ENCODE results near the gene EFNB1. TPM values are rescaled to one million over a fixed set of nuclear protein-coding genes. Genes with fewer than 3 reads are reported as not detected.

The EFNB1 gene
- total RNA-seq, 4 donors from 2014 or later: 17.5 to 36.0 (median 28.5) TPM

GRCh38 chrX:68878977-68879645, 50.3 kb downstream of the EFNB1 start:
- no CpG with 5 or more reads among the region's 11 CpGs for WGBS, 2 donors (ENCODE audit: low coverage in 1 of 2)

GRCh38 chrX:68880846-68881552, 52.2 kb downstream of the EFNB1 start:
- Histone ChIP-seq H3K27me3 (no peaks in the 10 kb centered on the region), H3K36me3 (no peaks in the 10 kb centered on the region), H3K9me3 (no peaks in the 10 kb centered on the region), H3K27ac (no peak overlapping the region), H3K4me3 (no peak overlapping the region), H3K4me1 (no peaks in the 10 kb centered on the region)
- TF ChIP-seq EP300 (IDR thresholded peaks at IDR 0.05): no peak
- no peak for TF ChIP-seq CTCF (IDR thresholded peaks at IDR 0.05)
- no peak for TF ChIP-seq POLR2AphosphoS5 (IDR thresholded peaks at IDR 0.05)
- TF ChIP-seq POLR2A (IDR thresholded peaks at IDR 0.05): no peak
- 71 to 80% methylated on average over 1 to 2 of the region's 9 CpGs for WGBS, 2 donors (ENCODE audit: low coverage in 1 of 2)
- no peak for ATAC-seq

More at GRCh38 chrX:68878977-68879645, 50.3 kb downstream of the EFNB1 start:
- no peak overlapping the region for H3K4me3 ChIP-seq
- no peak for TF ChIP-seq POLR2A (IDR thresholded peaks at IDR 0.05)
- TF ChIP-seq POLR2AphosphoS5 (IDR thresholded peaks at IDR 0.05): no peak
- TF ChIP-seq CTCF (IDR thresholded peaks at IDR 0.05): no peak
- TF ChIP-seq EP300 (IDR thresholded peaks at IDR 0.05): no peak
- no peak for ATAC-seq
- H3K27ac ChIP-seq: no peak overlapping the region
- no peaks in the 10 kb centered on the region for H3K9me3 ChIP-seq
- H3K27me3 ChIP-seq: no peaks in the 10 kb centered on the region
- H3K4me1 ChIP-seq: no peaks in the 10 kb centered on the region
- no peaks in the 10 kb centered on the region for H3K36me3 ChIP-seq

- no peak for ATAC-seq
- Histone ChIP-seq H3K4me3 (no peak overlapping the region), H3K27ac (no peak overlapping the region), H3K9me3 (no peaks in the 10 kb centered on the region), H3K4me1 (no peaks in the 10 kb centered on the region), H3K36me3 (no peaks in the 10 kb centered on the region), H3K27me3 (no peaks in the 10 kb centered on the region)
- WGBS, 2 donors (ENCODE audit: low coverage in 1 of 2): 77 to 84% methylated on average over 4 of the region's 5 CpGs
- TF ChIP-seq CTCF (IDR thresholded peaks at IDR 0.05) (no peak), EP300 (IDR thresholded peaks at IDR 0.05) (no peak), POLR2A (IDR thresholded peaks at IDR 0.05) (no peak), POLR2AphosphoS5 (IDR thresholded peaks at IDR 0.05) (no peak)
Measured at GRCh38 chrX:68881911-68882310, 53.1 kb downstream of the EFNB1 start.

- no peaks in the 10 kb centered on the region for H3K4me1 ChIP-seq
- no peak for ATAC-seq
- H3K4me3 ChIP-seq: no peak overlapping the region
- H3K27ac ChIP-seq: no peak overlapping the region
- WGBS, 2 donors (ENCODE audit: low coverage in 1 of 2): 60 to 88% methylated on average over 1 of the region's 2 CpGs
- H3K36me3 ChIP-seq: no peaks in the 10 kb centered on the region
- no peak for TF ChIP-seq EP300 (IDR thresholded peaks at IDR 0.05)
- no peak for TF ChIP-seq POLR2AphosphoS5 (IDR thresholded peaks at IDR 0.05)
- TF ChIP-seq POLR2A (IDR thresholded peaks at IDR 0.05): no peak
- no peak for TF ChIP-seq CTCF (IDR thresholded peaks at IDR 0.05)
- no peaks in the 10 kb centered on the region for H3K9me3 ChIP-seq
- no peaks in the 10 kb centered on the region for H3K27me3 ChIP-seq
Measured at GRCh38 chrX:68883800-68884199, 55.0 kb downstream of the EFNB1 start.

GRCh38 chrX:68889249-68889648, 60.4 kb downstream of the EFNB1 start:
- no peak for TF ChIP-seq POLR2A (IDR thresholded peaks at IDR 0.05)
- TF ChIP-seq EP300 (IDR thresholded peaks at IDR 0.05): no peak
- no peak for TF ChIP-seq CTCF (IDR thresholded peaks at IDR 0.05)
- TF ChIP-seq POLR2AphosphoS5 (IDR thresholded peaks at IDR 0.05): no peak
- Histone ChIP-seq H3K27me3 (no peaks in the 10 kb centered on the region), H3K27ac (no peak overlapping the region), H3K4me1 (peaks cover 0 to 10% (median 5%) of the 10 kb centered on the region in 3 donors), H3K36me3 (no peaks in the 10 kb centered on the region), H3K9me3 (no peaks in the 10 kb centered on the region), H3K4me3 (no peak overlapping the region)
- ATAC-seq: no peak
- WGBS, 2 donors (ENCODE audit: low coverage in 1 of 2): 72 to 89% methylated on average over 3 to 4 of the region's 4 CpGs

Measured in gastroesophageal sphincter (tissue), 4 donors.